GM23338 (cell line): ENCODE results near the gene ANKRD40CL. TPM values are rescaled to one million over a fixed set of nuclear protein-coding genes. Genes with fewer than 3 reads are reported as not detected.

ENCODE experiments used
- CREB1 ChIP-seq: fragments of 250-450 bp; sonication (Bioruptor Pico); IDR thresholded peaks from 2 replicates; pipeline ENCODE4 v1.5.0; 2020; ENCODE audit warnings: low read depth, mild to moderate bottlenecking, moderate library complexity
- CTCF ChIP-seq, 2 experiments: fragments of 200-600 bp in 1 of 2; sonication (generic) in 1 of 2; conservative IDR thresholded peaks; 2 replicates each; pipeline versions ENCODE4 v1.5.1 to v1.6.1; 2016 to 2017; ENCODE audit warnings: antibody characterized with exemption in 2 of 2, low read depth in 2 of 2, mild to moderate bottlenecking in 2 of 2, moderate library complexity in 1 of 2
- EZH2 ChIP-seq: fragments of 200-600 bp; sonication (generic); IDR thresholded peaks from one replicate; pipeline ENCODE4 v1.8.0; 2017; ENCODE audit warnings: antibody characterized with exemption, mild to moderate bottlenecking, low read depth; ENCODE audit not compliant: unreplicated experiment
- EZH2phosphoT487 ChIP-seq: fragments of 200-600 bp; sonication (generic); IDR thresholded peaks from one replicate; pipeline ENCODE4 v1.8.1; 2018; ENCODE audit warnings: antibody characterized with exemption; ENCODE audit not compliant: unreplicated experiment
- NANOG ChIP-seq: IDR thresholded peaks from 2 replicates; pipeline ENCODE4 v1.6.1; 2016; ENCODE audit warnings: antibody characterized with exemption, borderline replicate concordance
- POLR2AphosphoS5 ChIP-seq: IDR thresholded peaks from 2 replicates; pipeline ENCODE4 v1.6.1; 2016; ENCODE audit warnings: antibody characterized with exemption, low read depth
- ZNF114 ChIP-seq: fragments of 250-450 bp; sonication (Bioruptor Pico); IDR thresholded peaks from 2 replicates; pipeline ENCODE4 v1.5.0; 2020; ENCODE audit warnings: mild to moderate bottlenecking, moderate library complexity
- ZNF331 ChIP-seq: fragments of 250-450 bp; sonication (Bioruptor Pico); IDR thresholded peaks from 2 replicates; pipeline ENCODE4 v1.5.0; 2020; ENCODE audit warnings: low read depth, mild to moderate bottlenecking, moderate library complexity
- polyA plus RNA-seq: library from polyadenylated mRNA; unstranded; fragments of >200 nt; fragmentation: Nextera tagmentation; extraction: Ambion mirVana; gene quantifications from 2 replicates; pipeline ENCODE4 v1.2.1, GENCODE V29; 2016
- total RNA-seq: library from RNA; depleted of rRNA; stranded (reverse); fragments of >200 nt; shearing (Covaris generic); gene quantifications from 2 replicates; pipeline ENCODE4 v1.2.3, GENCODE V29; 2014
- TF ChIP-seq, protein P1 (sequence below): IDR thresholded peaks from one replicate; pipeline ENCODE4 v1.6.1; 2018; ENCODE audit warnings: antibody characterized with exemption; ENCODE audit not compliant: unreplicated experiment
- TF ChIP-seq, protein P2 (sequence below): IDR thresholded peaks from 2 replicates; pipeline ENCODE4 v1.6.1; 2016; ENCODE audit warnings: antibody characterized with exemption

The ANKRD40CL gene
- total and polyA plus RNA-seq, 2 experiments from 2014 or later = not detected

DNA sequence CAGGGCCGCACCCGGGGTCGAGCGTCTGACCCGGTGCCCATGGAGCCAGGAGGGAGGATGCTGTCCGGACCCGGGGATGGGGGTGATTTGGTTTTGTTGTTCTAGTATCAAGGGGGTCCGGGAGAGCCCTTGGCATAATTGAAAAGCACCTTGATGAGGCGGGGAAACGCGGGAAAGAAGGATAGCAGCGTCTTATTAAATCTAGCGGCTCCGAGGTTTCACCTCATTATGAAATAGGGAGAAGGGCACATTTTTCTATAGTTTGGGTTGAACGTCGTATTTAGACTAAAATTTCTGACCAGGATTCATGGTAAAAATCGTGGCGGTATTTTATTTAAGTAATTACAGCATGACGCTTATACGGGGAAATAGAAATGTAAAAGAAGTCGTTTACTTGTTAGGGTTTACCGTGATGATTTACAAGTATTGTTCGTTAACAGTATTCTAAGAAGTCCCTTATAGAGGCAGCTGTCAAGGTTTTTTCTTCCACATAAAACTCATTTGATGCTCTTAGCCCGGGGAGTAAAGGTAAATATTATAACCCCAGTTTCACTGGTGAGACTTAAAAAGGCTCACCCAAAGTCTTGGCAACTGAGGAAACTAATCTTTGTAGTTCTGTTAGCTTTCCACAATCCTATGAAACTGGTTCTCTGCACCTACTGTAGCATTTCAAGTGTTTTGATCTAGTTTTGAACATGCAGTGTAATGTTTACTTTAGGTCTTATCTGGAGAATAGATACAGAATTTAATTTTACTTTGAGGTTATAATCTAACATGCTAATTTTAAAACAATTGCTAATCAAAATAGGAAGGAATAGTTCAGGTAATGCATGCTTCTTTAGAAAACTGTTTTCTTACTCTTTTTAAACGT is 47.2 kb downstream of the ANKRD40CL start (continued):
- TF ChIP-seq, protein P1, sequence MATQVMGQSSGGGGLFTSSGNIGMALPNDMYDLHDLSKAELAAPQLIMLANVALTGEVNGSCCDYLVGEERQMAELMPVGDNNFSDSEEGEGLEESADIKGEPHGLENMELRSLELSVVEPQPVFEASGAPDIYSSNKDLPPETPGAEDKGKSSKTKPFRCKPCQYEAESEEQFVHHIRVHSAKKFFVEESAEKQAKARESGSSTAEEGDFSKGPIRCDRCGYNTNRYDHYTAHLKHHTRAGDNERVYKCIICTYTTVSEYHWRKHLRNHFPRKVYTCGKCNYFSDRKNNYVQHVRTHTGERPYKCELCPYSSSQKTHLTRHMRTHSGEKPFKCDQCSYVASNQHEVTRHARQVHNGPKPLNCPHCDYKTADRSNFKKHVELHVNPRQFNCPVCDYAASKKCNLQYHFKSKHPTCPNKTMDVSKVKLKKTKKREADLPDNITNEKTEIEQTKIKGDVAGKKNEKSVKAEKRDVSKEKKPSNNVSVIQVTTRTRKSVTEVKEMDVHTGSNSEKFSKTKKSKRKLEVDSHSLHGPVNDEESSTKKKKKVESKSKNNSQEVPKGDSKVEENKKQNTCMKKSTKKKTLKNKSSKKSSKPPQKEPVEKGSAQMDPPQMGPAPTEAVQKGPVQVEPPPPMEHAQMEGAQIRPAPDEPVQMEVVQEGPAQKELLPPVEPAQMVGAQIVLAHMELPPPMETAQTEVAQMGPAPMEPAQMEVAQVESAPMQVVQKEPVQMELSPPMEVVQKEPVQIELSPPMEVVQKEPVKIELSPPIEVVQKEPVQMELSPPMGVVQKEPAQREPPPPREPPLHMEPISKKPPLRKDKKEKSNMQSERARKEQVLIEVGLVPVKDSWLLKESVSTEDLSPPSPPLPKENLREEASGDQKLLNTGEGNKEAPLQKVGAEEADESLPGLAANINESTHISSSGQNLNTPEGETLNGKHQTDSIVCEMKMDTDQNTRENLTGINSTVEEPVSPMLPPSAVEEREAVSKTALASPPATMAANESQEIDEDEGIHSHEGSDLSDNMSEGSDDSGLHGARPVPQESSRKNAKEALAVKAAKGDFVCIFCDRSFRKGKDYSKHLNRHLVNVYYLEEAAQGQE = no peak
- TF ChIP-seq ZNF331 (CRISPR knock-in tag) = no peak
- TF ChIP-seq POLR2AphosphoS5 = no peak
- TF ChIP-seq CREB1 (CRISPR knock-in tag) = no peak
- TF ChIP-seq EZH2phosphoT487 = no peak
- TF ChIP-seq, protein P2, sequence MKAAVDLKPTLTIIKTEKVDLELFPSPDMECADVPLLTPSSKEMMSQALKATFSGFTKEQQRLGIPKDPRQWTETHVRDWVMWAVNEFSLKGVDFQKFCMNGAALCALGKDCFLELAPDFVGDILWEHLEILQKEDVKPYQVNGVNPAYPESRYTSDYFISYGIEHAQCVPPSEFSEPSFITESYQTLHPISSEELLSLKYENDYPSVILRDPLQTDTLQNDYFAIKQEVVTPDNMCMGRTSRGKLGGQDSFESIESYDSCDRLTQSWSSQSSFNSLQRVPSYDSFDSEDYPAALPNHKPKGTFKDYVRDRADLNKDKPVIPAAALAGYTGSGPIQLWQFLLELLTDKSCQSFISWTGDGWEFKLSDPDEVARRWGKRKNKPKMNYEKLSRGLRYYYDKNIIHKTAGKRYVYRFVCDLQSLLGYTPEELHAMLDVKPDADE = no peak
- TF ChIP-seq EZH2 = no peak
- no peak for TF ChIP-seq ZNF114
- TF ChIP-seq NANOG = no peak
- no peak for TF ChIP-seq CTCF (conservative IDR thresholded peaks at IDR 0.05; ENCODE audit: low read depth in 2 of 2)
